ENCODE measurements around the gene CNTNAP5. TPM values are rescaled to one million over a fixed set of nuclear protein-coding genes. Genes with fewer than 3 reads are reported as not detected.

Gene CNTNAP5
- total and polyA plus RNA-seq, 2 of the 4 experiments (the other 2 are of a cell fraction) = not detected

GRCh38 chr2:124894199-124894598, 869.1 kb downstream of the CNTNAP5 start:
- H3K79me1 ChIP-seq (ENCODE audit: low read depth in 1 of 2, low read length in 2 of 2) = no peaks in the 10 kb centered on the region
- no peaks in the 10 kb centered on the region for H3K9me3 ChIP-seq (ENCODE audit: control insufficient read depth, insufficient read depth, low read length)
- H2BK120ac ChIP-seq (ENCODE audit: low read depth, low read length) = no peak overlapping the region
- WGBS, 2 experiments (ENCODE audit: extremely low coverage in 2 of 2, insufficient read length in 1 of 2) = no CpG with 5 or more reads among the region's 2 CpGs
- H4K20me1 ChIP-seq (ENCODE audit: insufficient read depth, low read length) = no peaks in the 10 kb centered on the region
- CTCF ChIA-PET = interaction anchor here (0.7 kb wide), 3 partner anchors 18 to 139 kb away, joined by 3 to 4 read pairs (median 3); no protein-coding TSS in a partner anchor
- no TSS peak for BruUV-seq (replicated peaks)
- no peak overlapping the region for H2BK20ac ChIP-seq (ENCODE audit: low read depth, low read length)
- H4K5ac ChIP-seq (ENCODE audit: low read depth, low read length) = no peak overlapping the region
- no peak overlapping the region for H3K27ac ChIP-seq (ENCODE audit: insufficient read depth, low read length)
- TF ChIP-seq FOS (IDR thresholded peaks at IDR 0.05; ENCODE audit: low read depth, low read length) (peak; percentile 37; the same call in 1 of the 2 replicates), MAFK (IDR thresholded peaks at IDR 0.05; ENCODE audit: low read depth, low read length) (no peak)
- H3K9ac ChIP-seq (ENCODE audit: low read depth, low read length) = no peak overlapping the region
- H3K4me3 ChIP-seq (ENCODE audit: insufficient read depth, low read depth, low read length) = no peak overlapping the region
- no peaks in the 10 kb centered on the region for H3K36me3 ChIP-seq (ENCODE audit: control insufficient read depth, insufficient read depth, low read length)
- no peak overlapping the region for H3K4ac ChIP-seq (ENCODE audit: low read depth, low read length)
- intact Hi-C loops (cut with micrococcal nuclease) = no loop called here
- peak; percentile 68 for ATAC-seq (ENCODE audit: low read depth)
- no peak overlapping the region for H3K14ac ChIP-seq (replicated peaks; ENCODE audit: low read depth, low read length)
- in situ Hi-C loops (cut with MboI; ENCODE audit: low sequenced_read_pairs) = no loop called here
- no peak overlapping the region for H4K91ac ChIP-seq (ENCODE audit: insufficient read depth, low read depth, low read length)
- peak; percentile 29 for DNase-seq
- H3K23ac ChIP-seq (ENCODE audit: low read depth, low read length) = no peak overlapping the region
- no peak overlapping the region for H3K18ac ChIP-seq (ENCODE audit: low read depth, low read length)
- H3K4me2 ChIP-seq (ENCODE audit: low read depth, low read length) = no peak overlapping the region
- no peaks in the 10 kb centered on the region for H3K4me1 ChIP-seq (ENCODE audit: control insufficient read depth, insufficient read depth, low read length)
- no peak overlapping the region for H2AFZ ChIP-seq (replicated peaks; ENCODE audit: low read length, poor library complexity)
- POLR2A ChIA-PET (ENCODE audit: unreplicated experiment) = no interaction called here
- H2AK5ac ChIP-seq (ENCODE audit: low read depth, low read length) = no peak overlapping the region
- H2BK15ac ChIP-seq (ENCODE audit: low read depth, low read length) = no peak overlapping the region
- no peak overlapping the region for H2BK5ac ChIP-seq (ENCODE audit: low read depth, low read length, poor library complexity, severe bottlenecking)
- H2AK9ac ChIP-seq (replicated peaks; ENCODE audit: low read depth, low read length, poor library complexity) = no peak overlapping the region
- H3K9me1 ChIP-seq (ENCODE audit: insufficient read depth, low read length) = no peaks in the 10 kb centered on the region
- no peak overlapping the region for H3K56ac ChIP-seq (ENCODE audit: extremely low read depth, insufficient read depth, low read length)
- no peak overlapping the region for H4K8ac ChIP-seq (ENCODE audit: low read depth in 2 of 2, low read length in 2 of 2)
- no peaks in the 10 kb centered on the region for H3K27me3 ChIP-seq (ENCODE audit: control insufficient read depth, insufficient read depth, low read length)
- dilution Hi-C loops (cut with HindIII; ENCODE audit: low sequenced_read_pairs, unreplicated experiment) = no loop called here

Measured in IMR-90 (cell line).